IMR-90 (cell line): ENCODE measurements around the gene RAB31. TPM values are rescaled to one million over a fixed set of nuclear protein-coding genes. Genes with fewer than 3 reads are reported as not detected.

ENCODE experiments used
- ATAC-seq: fragments of 200-7000 bp; cut with Tn5 transposase; 2 replicates; pipeline ENCODE4 v1.9.1; 2020; ENCODE audit warnings: low read depth, mild to moderate bottlenecking, moderate library complexity
- BruUV-seq: library from RNA; stranded (reverse); fragments of 400-500 nt; replicated peaks from 2 replicates; lab custom pipeline; 2021; lab: Mats Ljungman, UMichigan
- CTCF ChIA-PET: fragments of 300-600 bp; formaldehyde crosslinking; extraction: SDS; loops from one replicate; lab custom pipeline; 2021; ENCODE audit warnings: antibody characterized with exemption; lab: Yijun Ruan, JAX
- POLR2A ChIA-PET: fragments of 300-600 bp; sonication (Branson Sonifier 250); formaldehyde crosslinking; loops from one replicate; lab custom pipeline; 2022; ENCODE audit warnings: antibody characterized with exemption; ENCODE audit not compliant: unreplicated experiment; lab: Charles Lee
- DNase-seq: peaks from one replicate; pipeline ENCODE4 v3.0.0; 2013
- H2AFZ ChIP-seq: replicated peaks from 2 replicates; pipeline ENCODE3; 2013; ENCODE audit warnings: low read length, mild to moderate bottlenecking; ENCODE audit not compliant: poor library complexity
- H2AK5ac ChIP-seq: 2 replicates; pipeline ENCODE4 v1.6.1; 2013; ENCODE audit warnings: low read depth, low read length, inconsistent platforms
- H2AK9ac ChIP-seq: replicated peaks from 2 replicates; pipeline ENCODE3; 2013; ENCODE audit warnings: mild to moderate bottlenecking, low read depth, low read length, moderate library complexity; ENCODE audit not compliant: poor library complexity
- H2BK120ac ChIP-seq: 2 replicates; pipeline ENCODE4 v1.6.1; 2013; ENCODE audit warnings: low read depth, low read length, inconsistent platforms
- H2BK15ac ChIP-seq: 3 replicates; pipeline ENCODE4 v1.6.1; 2013; ENCODE audit warnings: low read depth, low read length, inconsistent platforms
- H2BK20ac ChIP-seq: 2 replicates; pipeline ENCODE4 v1.6.1; 2013; ENCODE audit warnings: low read depth, mild to moderate bottlenecking, inconsistent platforms, low read length, moderate library complexity
- H2BK5ac ChIP-seq: 2 replicates; pipeline ENCODE4 v1.6.1; 2013; ENCODE audit warnings: mild to moderate bottlenecking, low read depth, low read length, inconsistent platforms; ENCODE audit not compliant: poor library complexity, severe bottlenecking
- H3K14ac ChIP-seq: replicated peaks from 2 replicates; pipeline ENCODE4 v1.6.1; 2013; ENCODE audit warnings: low read depth, low read length, inconsistent platforms
- H3K18ac ChIP-seq: 2 replicates; pipeline ENCODE4 v1.6.1; 2013; ENCODE audit warnings: low read depth, low read length, control low read depth
- H3K23ac ChIP-seq: 2 replicates; pipeline ENCODE4 v1.6.1; 2013; ENCODE audit warnings: low read depth, low read length, inconsistent platforms
- H3K27ac ChIP-seq: 2 replicates; pipeline ENCODE4 v1.5.1; 2013; ENCODE audit warnings: mild to moderate bottlenecking, control low read depth, low read length; ENCODE audit not compliant: insufficient read depth
- H3K27me3 ChIP-seq: 2 replicates; pipeline ENCODE4 v1.6.1; 2013; ENCODE audit warnings: low read length; ENCODE audit not compliant: control insufficient read depth, insufficient read depth
- H3K36me3 ChIP-seq: 2 replicates; pipeline ENCODE4 v1.6.1; 2013; ENCODE audit warnings: low read length, mixed read lengths; ENCODE audit not compliant: control insufficient read depth, insufficient read depth
- H3K4ac ChIP-seq: 2 replicates; pipeline ENCODE4 v1.6.1; 2013; ENCODE audit warnings: low read depth, low read length, inconsistent platforms
- H3K4me1 ChIP-seq: 2 replicates; pipeline ENCODE4 v1.6.1; 2013; ENCODE audit warnings: low read length, mixed read lengths; ENCODE audit not compliant: control insufficient read depth, insufficient read depth
- H3K4me2 ChIP-seq: 2 replicates; pipeline ENCODE4 v1.6.1; 2013; ENCODE audit warnings: low read depth, mild to moderate bottlenecking, control low read depth, low read length, moderate library complexity
- H3K4me3 ChIP-seq: 2 replicates; pipeline ENCODE4 v1.5.1; 2013; ENCODE audit warnings: low read depth, mild to moderate bottlenecking, control low read depth, low read length, moderate library complexity; ENCODE audit not compliant: insufficient read depth
- H3K56ac ChIP-seq: 2 replicates; pipeline ENCODE4 v1.6.1; 2013; ENCODE audit warnings: low read length, inconsistent platforms; ENCODE audit not compliant: insufficient read depth; ENCODE audit errors: extremely low read depth
- H3K79me1 ChIP-seq, 2 experiments: 2 replicates each; pipeline ENCODE4 v1.6.1; 2013; ENCODE audit warnings: low read length in 2 of 2, inconsistent platforms in 1 of 2, low read depth in 1 of 2
- H3K9ac ChIP-seq: 2 replicates; pipeline ENCODE4 v1.6.1; 2013; ENCODE audit warnings: low read depth, low read length, control low read depth
- H3K9me1 ChIP-seq: 2 replicates; pipeline ENCODE4 v1.6.1; 2013; ENCODE audit warnings: low read length, inconsistent platforms; ENCODE audit not compliant: insufficient read depth
- H3K9me3 ChIP-seq: 2 replicates; pipeline ENCODE4 v1.6.1; 2013; ENCODE audit warnings: low read length; ENCODE audit not compliant: control insufficient read depth, insufficient read depth
- H4K20me1 ChIP-seq: 2 replicates; pipeline ENCODE4 v1.6.1; 2013; ENCODE audit warnings: low read length, inconsistent platforms; ENCODE audit not compliant: insufficient read depth
- H4K5ac ChIP-seq: 2 replicates; pipeline ENCODE4 v1.6.1; 2013; ENCODE audit warnings: mild to moderate bottlenecking, low read depth, low read length, control low read depth
- H4K8ac ChIP-seq, 2 experiments: 2 replicates each; pipeline ENCODE4 v1.6.1; 2013; ENCODE audit warnings: low read depth in 2 of 2, low read length in 2 of 2, control low read depth in 1 of 2, inconsistent platforms in 1 of 2
- H4K91ac ChIP-seq: 2 replicates; pipeline ENCODE4 v1.6.1; 2013; ENCODE audit warnings: low read depth, low read length, inconsistent platforms; ENCODE audit not compliant: insufficient read depth
- CEBPB ChIP-seq: IDR thresholded peaks from 2 replicates; pipeline ENCODE4 v1.6.1; 2012; ENCODE audit warnings: low read depth, low read length, improper control_type of control experiment
- CHD1 ChIP-seq: IDR thresholded peaks from 2 replicates; pipeline ENCODE4 v1.6.1; 2012; ENCODE audit warnings: low read depth, low read length, improper control_type of control experiment
- FOS ChIP-seq: fragments of 150-350 bp; IDR thresholded peaks from 2 replicates; pipeline ENCODE4 v1.6.1; 2016; ENCODE audit warnings: low read depth, low read length
- MAFK ChIP-seq: IDR thresholded peaks from 2 replicates; pipeline ENCODE4 v1.6.1; 2012; ENCODE audit warnings: low read depth, low read length, improper control_type of control experiment
- MAZ ChIP-seq: IDR thresholded peaks from 2 replicates; pipeline ENCODE4 v1.6.1; 2012; ENCODE audit warnings: low read depth, mild to moderate bottlenecking, low read length, improper control_type of control experiment, moderate library complexity, borderline replicate concordance
- MXI1 ChIP-seq: IDR thresholded peaks from 2 replicates; pipeline ENCODE4 v1.6.1; 2012; ENCODE audit warnings: low read depth, mild to moderate bottlenecking, low read length, moderate library complexity, borderline replicate concordance
- NFE2L2 ChIP-seq: fragments of 150-350 bp; IDR thresholded peaks from 2 replicates; pipeline ENCODE4 v1.6.1; 2016; ENCODE audit warnings: low read depth, mild to moderate bottlenecking, low read length
- RAD21 ChIP-seq: IDR thresholded peaks from 2 replicates; pipeline ENCODE4 v1.6.1; 2012; ENCODE audit warnings: low read length, improper control_type of control experiment
- RCOR1 ChIP-seq: IDR thresholded peaks from 2 replicates; pipeline ENCODE4 v1.6.1; 2012; ENCODE audit warnings: mild to moderate bottlenecking, low read length, improper control_type of control experiment; ENCODE audit not compliant: insufficient replicate concordance
- RFX5 ChIP-seq: IDR thresholded peaks from 2 replicates; pipeline ENCODE4 v1.8.0; 2012; ENCODE audit warnings: low read depth, mild to moderate bottlenecking, low read length, moderate library complexity
- SMC3 ChIP-seq: fragments of 150-350 bp; IDR thresholded peaks from 2 replicates; pipeline ENCODE4 v1.6.1; 2016; ENCODE audit warnings: low read depth, mild to moderate bottlenecking, antibody characterized with exemption, low read length, moderate library complexity
- WGBS, 2 experiments: methylation state at CpG; one replicate each; pipeline versions ENCODE4 v1.1.5 to v1.1.7; 2013; ENCODE audit warnings: missing lambda C conversion rate in 2 of 2; ENCODE audit not compliant: insufficient read length in 1 of 2; ENCODE audit errors: extremely low coverage in 2 of 2; 5-methylcytosine and 5-hydroxymethylcytosine counted together
- dilution Hi-C: fragments of 300-500 bp; cut with HindIII; formaldehyde crosslinking; loops from one replicate; pipeline ENCODE4 v1.14.3; 2018; ENCODE audit warnings: low sequenced_read_pairs; ENCODE audit not compliant: unreplicated experiment
- in situ Hi-C: fragments of 300-500 bp; cut with MboI; formaldehyde crosslinking; loops from 3 replicates; pipeline ENCODE4 v1.14.3; 2019; ENCODE audit warnings: low sequenced_read_pairs, inconsistent platforms, mixed read lengths
- intact Hi-C: fragments of 100-400 bp; cut with micrococcal nuclease; formaldehyde crosslinking; loops from 2 replicates; pipeline ENCODE4 v1.10.0; 2022
- polyA plus RNA-seq, 3 experiments: library from polyadenylated mRNA; depleted of rRNA; stranded (reverse); fragments of >200 nt; gene quantifications; 2 replicates each; pipeline ENCODE4 v1.2.3, GENCODE V29; 2012; ENCODE audit warnings: low replicate concordance in 1 of 3
- total RNA-seq: library from RNA; depleted of rRNA; stranded (reverse); fragments of >200 nt; gene quantifications from 2 replicates; pipeline ENCODE4 v1.2.3, GENCODE V29; 2012
- TF ChIP-seq, protein P1 (sequence below): conservative IDR thresholded peaks from 2 replicates; pipeline ENCODE4 v1.5.1; 2012; ENCODE audit warnings: mild to moderate bottlenecking, low read depth, low read length, improper control_type of control experiment
- TF ChIP-seq, protein P2 (sequence below): fragments of 150-350 bp; IDR thresholded peaks from 2 replicates; pipeline ENCODE4 v1.6.1; 2017; ENCODE audit warnings: mild to moderate bottlenecking, antibody characterized with exemption, low read length, low read depth
- TF ChIP-seq, protein P3 (sequence below): fragments of 150-350 bp; IDR thresholded peaks from 2 replicates; pipeline ENCODE4 v1.6.1; 2016; ENCODE audit warnings: low read depth, mild to moderate bottlenecking, low read length, moderate library complexity, borderline replicate concordance

The RAB31 gene
- total and polyA plus RNA-seq, 2 of the 4 experiments (the other 2 are of a cell fraction), result 13.8 to 26.9 TPM

DNA sequence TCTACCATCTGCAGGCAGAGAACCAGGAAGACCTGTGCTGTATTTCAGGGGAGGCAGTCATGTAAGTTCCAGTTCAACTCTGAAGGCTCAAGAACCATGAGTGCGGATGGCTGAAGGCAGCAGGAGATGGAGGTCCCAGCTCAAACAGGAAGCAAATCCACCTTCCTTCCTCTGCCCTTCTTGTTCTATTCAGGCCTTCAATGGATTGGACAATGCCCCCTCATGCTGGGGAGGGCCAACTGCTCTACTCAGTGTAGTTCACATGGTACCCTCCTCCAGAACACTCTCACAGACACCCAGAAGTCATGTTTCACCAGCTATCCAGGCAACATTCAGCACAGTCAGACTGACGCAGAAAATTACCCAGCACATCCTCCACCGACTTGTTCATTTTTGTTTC is 39.1 kb upstream of the RAB31 start:
- Histone ChIP-seq H2AK9ac (no peak overlapping the region), H3K9me1 (no peaks in the 10 kb centered on the region), H3K23ac (no peak overlapping the region), H2BK5ac (no peak overlapping the region), H3K4ac (no peak overlapping the region), H3K18ac (no peak overlapping the region), H4K8ac (no peak overlapping the region), H4K5ac (no peak overlapping the region), H3K4me2 (no peak overlapping the region), H3K36me3 (no peaks in the 10 kb centered on the region), H2AFZ (no peak overlapping the region), H3K79me1 (no peaks in the 10 kb centered on the region; a peak in 1 of 4 replicates), H3K27ac (no peak overlapping the region), H3K4me1 (no peaks in the 10 kb centered on the region), H3K56ac (no peak overlapping the region), H2BK120ac (no peak overlapping the region), H3K14ac (no peak overlapping the region), H2AK5ac (no peak overlapping the region), H3K27me3 (no peaks in the 10 kb centered on the region), H3K9ac (no peak overlapping the region), H2BK15ac (no peak overlapping the region), H3K4me3 (no peak overlapping the region), H4K20me1 (no peaks in the 10 kb centered on the region), H4K91ac (no peak overlapping the region), H2BK20ac (no peak overlapping the region), H3K9me3 (no peaks in the 10 kb centered on the region)
- ChIA-PET POLR2A (no interaction called here), CTCF (no interaction called here)
- ATAC-seq (no peak), DNase-seq (no peak)
- WGBS, 2 experiments, result no CpG with 5 or more reads among the region's 3 CpGs
- TF ChIP-seq MAZ, result no peak
- TF ChIP-seq RAD21, result no peak
- no peak for TF ChIP-seq NFE2L2
- TF ChIP-seq RCOR1, result no peak
- no peak for TF ChIP-seq FOS
- TF ChIP-seq, protein P1, sequence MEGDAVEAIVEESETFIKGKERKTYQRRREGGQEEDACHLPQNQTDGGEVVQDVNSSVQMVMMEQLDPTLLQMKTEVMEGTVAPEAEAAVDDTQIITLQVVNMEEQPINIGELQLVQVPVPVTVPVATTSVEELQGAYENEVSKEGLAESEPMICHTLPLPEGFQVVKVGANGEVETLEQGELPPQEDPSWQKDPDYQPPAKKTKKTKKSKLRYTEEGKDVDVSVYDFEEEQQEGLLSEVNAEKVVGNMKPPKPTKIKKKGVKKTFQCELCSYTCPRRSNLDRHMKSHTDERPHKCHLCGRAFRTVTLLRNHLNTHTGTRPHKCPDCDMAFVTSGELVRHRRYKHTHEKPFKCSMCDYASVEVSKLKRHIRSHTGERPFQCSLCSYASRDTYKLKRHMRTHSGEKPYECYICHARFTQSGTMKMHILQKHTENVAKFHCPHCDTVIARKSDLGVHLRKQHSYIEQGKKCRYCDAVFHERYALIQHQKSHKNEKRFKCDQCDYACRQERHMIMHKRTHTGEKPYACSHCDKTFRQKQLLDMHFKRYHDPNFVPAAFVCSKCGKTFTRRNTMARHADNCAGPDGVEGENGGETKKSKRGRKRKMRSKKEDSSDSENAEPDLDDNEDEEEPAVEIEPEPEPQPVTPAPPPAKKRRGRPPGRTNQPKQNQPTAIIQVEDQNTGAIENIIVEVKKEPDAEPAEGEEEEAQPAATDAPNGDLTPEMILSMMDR, result no peak
- TF ChIP-seq, protein P2, sequence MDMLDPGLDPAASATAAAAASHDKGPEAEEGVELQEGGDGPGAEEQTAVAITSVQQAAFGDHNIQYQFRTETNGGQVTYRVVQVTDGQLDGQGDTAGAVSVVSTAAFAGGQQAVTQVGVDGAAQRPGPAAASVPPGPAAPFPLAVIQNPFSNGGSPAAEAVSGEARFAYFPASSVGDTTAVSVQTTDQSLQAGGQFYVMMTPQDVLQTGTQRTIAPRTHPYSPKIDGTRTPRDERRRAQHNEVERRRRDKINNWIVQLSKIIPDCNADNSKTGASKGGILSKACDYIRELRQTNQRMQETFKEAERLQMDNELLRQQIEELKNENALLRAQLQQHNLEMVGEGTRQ, result no peak
- TF ChIP-seq CHD1, result no peak
- TF ChIP-seq RFX5, result no peak
- TF ChIP-seq, protein P3, sequence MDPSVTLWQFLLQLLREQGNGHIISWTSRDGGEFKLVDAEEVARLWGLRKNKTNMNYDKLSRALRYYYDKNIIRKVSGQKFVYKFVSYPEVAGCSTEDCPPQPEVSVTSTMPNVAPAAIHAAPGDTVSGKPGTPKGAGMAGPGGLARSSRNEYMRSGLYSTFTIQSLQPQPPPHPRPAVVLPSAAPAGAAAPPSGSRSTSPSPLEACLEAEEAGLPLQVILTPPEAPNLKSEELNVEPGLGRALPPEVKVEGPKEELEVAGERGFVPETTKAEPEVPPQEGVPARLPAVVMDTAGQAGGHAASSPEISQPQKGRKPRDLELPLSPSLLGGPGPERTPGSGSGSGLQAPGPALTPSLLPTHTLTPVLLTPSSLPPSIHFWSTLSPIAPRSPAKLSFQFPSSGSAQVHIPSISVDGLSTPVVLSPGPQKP, result no peak
- no peak for TF ChIP-seq MXI1
- TF ChIP-seq CEBPB, result no peak
- no peak for TF ChIP-seq SMC3
- TF ChIP-seq MAFK, result no peak
- no TSS peak for BruUV-seq
- dilution Hi-C loops, result no loop called here
- intact Hi-C loops, result no loop called here
- in situ Hi-C loops, result no loop called here
